Measurements from ENCODE around the gene TTLL11.

DNA sequence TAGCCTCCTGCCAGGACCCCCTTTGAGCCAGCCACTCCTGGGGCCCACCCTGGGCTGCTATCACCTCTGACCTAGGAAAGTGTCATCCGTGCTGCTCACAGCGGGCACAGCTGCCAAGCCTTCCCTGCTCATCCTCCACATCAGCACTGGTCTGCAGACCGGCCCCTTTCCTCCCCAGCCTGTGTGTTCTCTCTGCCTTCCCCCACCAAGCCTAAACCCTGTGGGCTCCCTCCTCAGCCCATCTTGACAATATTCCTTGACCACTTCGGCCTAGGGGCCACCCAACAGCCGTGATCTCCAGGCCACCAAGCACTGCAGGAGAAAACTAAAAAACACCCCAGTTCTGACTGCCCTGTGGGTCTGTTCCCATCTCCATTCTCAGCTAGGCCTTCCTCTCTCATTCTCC, 306.6 kb downstream of the TTLL11 start:
- TF ChIP-seq, protein P1, sequence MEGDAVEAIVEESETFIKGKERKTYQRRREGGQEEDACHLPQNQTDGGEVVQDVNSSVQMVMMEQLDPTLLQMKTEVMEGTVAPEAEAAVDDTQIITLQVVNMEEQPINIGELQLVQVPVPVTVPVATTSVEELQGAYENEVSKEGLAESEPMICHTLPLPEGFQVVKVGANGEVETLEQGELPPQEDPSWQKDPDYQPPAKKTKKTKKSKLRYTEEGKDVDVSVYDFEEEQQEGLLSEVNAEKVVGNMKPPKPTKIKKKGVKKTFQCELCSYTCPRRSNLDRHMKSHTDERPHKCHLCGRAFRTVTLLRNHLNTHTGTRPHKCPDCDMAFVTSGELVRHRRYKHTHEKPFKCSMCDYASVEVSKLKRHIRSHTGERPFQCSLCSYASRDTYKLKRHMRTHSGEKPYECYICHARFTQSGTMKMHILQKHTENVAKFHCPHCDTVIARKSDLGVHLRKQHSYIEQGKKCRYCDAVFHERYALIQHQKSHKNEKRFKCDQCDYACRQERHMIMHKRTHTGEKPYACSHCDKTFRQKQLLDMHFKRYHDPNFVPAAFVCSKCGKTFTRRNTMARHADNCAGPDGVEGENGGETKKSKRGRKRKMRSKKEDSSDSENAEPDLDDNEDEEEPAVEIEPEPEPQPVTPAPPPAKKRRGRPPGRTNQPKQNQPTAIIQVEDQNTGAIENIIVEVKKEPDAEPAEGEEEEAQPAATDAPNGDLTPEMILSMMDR (IDR thresholded peaks at IDR 0.05): no peak
- no peak for TF ChIP-seq POLR2A (IDR thresholded peaks at IDR 0.05)

All from uterus (tissue), 2 donors.